B cell (primary cell): Measurements from ENCODE around the gene PRKN.

Experiments used
- EZH2 ChIP-seq: IDR thresholded peaks from 2 replicates; pipeline ENCODE4 v1.6.1; 2012; ENCODE audit warnings: borderline replicate concordance, low read depth, mild to moderate bottlenecking, moderate library complexity, low read length; ENCODE audit not compliant: insufficient read depth, poor library complexity, severe bottlenecking
- TF ChIP-seq, protein P1 (sequence below): fragments of 200-600 bp; IDR thresholded peaks from one replicate; pipeline ENCODE4 v1.8.0; 2022; ENCODE audit warnings: antibody characterized with exemption, mild to moderate bottlenecking

DNA sequence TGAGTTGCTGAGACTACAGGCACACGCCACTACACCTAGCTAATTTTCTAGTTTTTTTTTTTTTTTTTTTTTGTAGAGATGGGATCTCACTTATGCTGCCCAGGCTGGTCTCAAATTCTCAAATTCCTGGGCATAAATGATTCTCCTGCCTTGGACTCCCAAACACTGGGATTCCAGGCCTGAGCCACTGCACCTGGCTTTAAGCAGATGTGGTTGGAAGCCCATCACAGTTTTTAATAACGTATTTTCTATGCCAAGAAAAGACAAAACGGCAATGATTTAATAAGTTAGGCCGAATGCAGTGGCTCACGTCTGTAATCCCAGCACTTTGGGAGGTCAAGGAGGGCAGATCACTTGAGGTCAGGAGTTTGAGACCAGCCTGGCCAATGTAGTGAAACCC lies 456.6 kb downstream of the PRKN start:
- TF ChIP-seq, protein P1, sequence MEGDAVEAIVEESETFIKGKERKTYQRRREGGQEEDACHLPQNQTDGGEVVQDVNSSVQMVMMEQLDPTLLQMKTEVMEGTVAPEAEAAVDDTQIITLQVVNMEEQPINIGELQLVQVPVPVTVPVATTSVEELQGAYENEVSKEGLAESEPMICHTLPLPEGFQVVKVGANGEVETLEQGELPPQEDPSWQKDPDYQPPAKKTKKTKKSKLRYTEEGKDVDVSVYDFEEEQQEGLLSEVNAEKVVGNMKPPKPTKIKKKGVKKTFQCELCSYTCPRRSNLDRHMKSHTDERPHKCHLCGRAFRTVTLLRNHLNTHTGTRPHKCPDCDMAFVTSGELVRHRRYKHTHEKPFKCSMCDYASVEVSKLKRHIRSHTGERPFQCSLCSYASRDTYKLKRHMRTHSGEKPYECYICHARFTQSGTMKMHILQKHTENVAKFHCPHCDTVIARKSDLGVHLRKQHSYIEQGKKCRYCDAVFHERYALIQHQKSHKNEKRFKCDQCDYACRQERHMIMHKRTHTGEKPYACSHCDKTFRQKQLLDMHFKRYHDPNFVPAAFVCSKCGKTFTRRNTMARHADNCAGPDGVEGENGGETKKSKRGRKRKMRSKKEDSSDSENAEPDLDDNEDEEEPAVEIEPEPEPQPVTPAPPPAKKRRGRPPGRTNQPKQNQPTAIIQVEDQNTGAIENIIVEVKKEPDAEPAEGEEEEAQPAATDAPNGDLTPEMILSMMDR = no peak
- TF ChIP-seq EZH2 = no peak
